SK-N-SH (cell line): Measurements from ENCODE around the gene VIM.

ENCODE experiments used
- EP300 ChIP-seq, 2 experiments: IDR thresholded peaks; 2 replicates each; pipeline versions ENCODE4 v1.4.0 to v1.6.1; 2012; ENCODE audit warnings: borderline replicate concordance in 1 of 2, low read depth in 1 of 2, low read length in 1 of 2
- EZH2phosphoT487 ChIP-seq: fragments of 200-600 bp; sonication (generic); IDR thresholded peaks from 2 replicates; pipeline ENCODE4 v1.6.1; 2017; ENCODE audit warnings: low read depth, mixed run types, mild to moderate bottlenecking, antibody characterized with exemption, moderate library complexity, borderline replicate concordance
- FOSL2 ChIP-seq: IDR thresholded peaks from 2 replicates; pipeline ENCODE4 v1.4.0; 2012; ENCODE audit warnings: low read depth, mild to moderate bottlenecking, moderate library complexity, borderline replicate concordance
- NRF1 ChIP-seq: IDR thresholded peaks from 2 replicates; pipeline ENCODE4 v1.6.1; 2012; ENCODE audit warnings: low read depth, mild to moderate bottlenecking, low read length
- RAD21 ChIP-seq: IDR thresholded peaks from 2 replicates; pipeline ENCODE4 v1.6.1; 2012; ENCODE audit warnings: mild to moderate bottlenecking, low read length
- TEAD4 ChIP-seq: IDR thresholded peaks from 2 replicates; pipeline ENCODE4 v1.4.0; 2012; ENCODE audit warnings: mild to moderate bottlenecking, borderline replicate concordance; ENCODE audit not compliant: insufficient read depth
- TF ChIP-seq, protein P1 (sequence below): fragments of 200-600 bp; sonication (generic); IDR thresholded peaks from 2 replicates; pipeline ENCODE4 v1.6.1; 2017; ENCODE audit warnings: antibody characterized with exemption, mild to moderate bottlenecking, moderate library complexity
- TF ChIP-seq, protein P2 (sequence below): IDR thresholded peaks from 2 replicates; pipeline ENCODE4 v1.6.1; 2012; ENCODE audit warnings: mild to moderate bottlenecking, low read depth, low read length, moderate library complexity

DNA sequence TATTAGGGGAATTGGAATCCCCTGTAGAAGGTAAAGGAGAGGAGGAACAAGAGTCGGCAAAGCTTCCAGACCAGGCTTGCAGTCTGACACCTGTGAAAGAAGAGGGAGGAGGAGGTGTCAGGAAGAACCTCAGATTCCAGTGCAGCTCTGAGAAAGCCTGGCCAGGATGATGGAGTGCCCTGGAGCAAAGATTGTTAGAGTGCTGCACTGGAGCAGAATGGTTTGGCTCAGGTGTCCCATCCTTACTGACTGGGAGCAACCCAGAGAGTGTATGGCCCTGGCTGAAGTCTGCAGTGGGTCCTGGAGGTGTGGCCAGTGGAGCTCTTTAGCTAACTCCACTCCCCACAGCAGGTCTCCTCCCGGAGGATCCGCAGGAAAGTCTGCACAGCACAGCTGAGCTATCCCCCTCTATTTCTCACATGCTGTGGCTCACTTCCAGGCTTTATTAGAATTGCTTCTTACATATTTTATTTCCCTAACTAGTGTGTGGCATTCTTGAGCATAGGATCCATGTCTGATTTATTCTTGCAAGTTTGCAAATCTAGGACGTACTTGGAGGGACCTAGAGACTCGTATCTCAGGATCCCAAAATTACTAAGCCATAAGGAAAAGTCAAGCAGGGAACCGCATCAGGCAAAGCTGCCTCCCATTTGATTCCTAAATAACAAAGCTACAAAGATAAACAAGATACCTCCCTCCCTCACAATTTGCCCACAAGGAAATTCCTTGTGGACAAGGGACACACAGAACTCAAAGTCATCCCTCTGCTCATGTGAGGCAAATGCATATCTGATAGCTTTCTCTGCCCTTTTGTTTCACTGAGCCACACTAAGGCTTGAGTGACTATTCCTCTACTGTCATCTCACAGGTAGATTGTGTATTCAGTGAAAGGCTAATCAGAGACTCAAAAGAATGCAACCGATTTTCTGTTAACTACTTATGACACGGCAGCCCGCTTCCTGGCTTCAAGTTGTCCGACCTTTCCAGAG, 58.8 kb downstream of the VIM start:
- TF ChIP-seq, protein P1, sequence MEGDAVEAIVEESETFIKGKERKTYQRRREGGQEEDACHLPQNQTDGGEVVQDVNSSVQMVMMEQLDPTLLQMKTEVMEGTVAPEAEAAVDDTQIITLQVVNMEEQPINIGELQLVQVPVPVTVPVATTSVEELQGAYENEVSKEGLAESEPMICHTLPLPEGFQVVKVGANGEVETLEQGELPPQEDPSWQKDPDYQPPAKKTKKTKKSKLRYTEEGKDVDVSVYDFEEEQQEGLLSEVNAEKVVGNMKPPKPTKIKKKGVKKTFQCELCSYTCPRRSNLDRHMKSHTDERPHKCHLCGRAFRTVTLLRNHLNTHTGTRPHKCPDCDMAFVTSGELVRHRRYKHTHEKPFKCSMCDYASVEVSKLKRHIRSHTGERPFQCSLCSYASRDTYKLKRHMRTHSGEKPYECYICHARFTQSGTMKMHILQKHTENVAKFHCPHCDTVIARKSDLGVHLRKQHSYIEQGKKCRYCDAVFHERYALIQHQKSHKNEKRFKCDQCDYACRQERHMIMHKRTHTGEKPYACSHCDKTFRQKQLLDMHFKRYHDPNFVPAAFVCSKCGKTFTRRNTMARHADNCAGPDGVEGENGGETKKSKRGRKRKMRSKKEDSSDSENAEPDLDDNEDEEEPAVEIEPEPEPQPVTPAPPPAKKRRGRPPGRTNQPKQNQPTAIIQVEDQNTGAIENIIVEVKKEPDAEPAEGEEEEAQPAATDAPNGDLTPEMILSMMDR = no peak
- TF ChIP-seq EZH2phosphoT487 (no peak), EP300 (IDR thresholded peaks at IDR 0.05; ENCODE audit: borderline replicate concordance in 1 of 2, low read depth in 1 of 2, low read length in 1 of 2) (no peak), FOSL2 (no peak), RAD21 (no peak), NRF1 (no peak), TEAD4 (no peak)
- TF ChIP-seq, protein P2, sequence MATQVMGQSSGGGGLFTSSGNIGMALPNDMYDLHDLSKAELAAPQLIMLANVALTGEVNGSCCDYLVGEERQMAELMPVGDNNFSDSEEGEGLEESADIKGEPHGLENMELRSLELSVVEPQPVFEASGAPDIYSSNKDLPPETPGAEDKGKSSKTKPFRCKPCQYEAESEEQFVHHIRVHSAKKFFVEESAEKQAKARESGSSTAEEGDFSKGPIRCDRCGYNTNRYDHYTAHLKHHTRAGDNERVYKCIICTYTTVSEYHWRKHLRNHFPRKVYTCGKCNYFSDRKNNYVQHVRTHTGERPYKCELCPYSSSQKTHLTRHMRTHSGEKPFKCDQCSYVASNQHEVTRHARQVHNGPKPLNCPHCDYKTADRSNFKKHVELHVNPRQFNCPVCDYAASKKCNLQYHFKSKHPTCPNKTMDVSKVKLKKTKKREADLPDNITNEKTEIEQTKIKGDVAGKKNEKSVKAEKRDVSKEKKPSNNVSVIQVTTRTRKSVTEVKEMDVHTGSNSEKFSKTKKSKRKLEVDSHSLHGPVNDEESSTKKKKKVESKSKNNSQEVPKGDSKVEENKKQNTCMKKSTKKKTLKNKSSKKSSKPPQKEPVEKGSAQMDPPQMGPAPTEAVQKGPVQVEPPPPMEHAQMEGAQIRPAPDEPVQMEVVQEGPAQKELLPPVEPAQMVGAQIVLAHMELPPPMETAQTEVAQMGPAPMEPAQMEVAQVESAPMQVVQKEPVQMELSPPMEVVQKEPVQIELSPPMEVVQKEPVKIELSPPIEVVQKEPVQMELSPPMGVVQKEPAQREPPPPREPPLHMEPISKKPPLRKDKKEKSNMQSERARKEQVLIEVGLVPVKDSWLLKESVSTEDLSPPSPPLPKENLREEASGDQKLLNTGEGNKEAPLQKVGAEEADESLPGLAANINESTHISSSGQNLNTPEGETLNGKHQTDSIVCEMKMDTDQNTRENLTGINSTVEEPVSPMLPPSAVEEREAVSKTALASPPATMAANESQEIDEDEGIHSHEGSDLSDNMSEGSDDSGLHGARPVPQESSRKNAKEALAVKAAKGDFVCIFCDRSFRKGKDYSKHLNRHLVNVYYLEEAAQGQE = no peak
